DOHH2 (cell line): ENCODE measurements around the gene SLC12A7.

Source experiments
- CTCF ChIP-seq: fragments of 200-600 bp; sonication (generic); IDR thresholded peaks from one replicate; pipeline ENCODE4 v1.5.1; 2014; ENCODE audit warnings: antibody characterized with exemption, mild to moderate bottlenecking, low read depth, low read length; ENCODE audit not compliant: poor library complexity, severe bottlenecking
- EZH2phosphoT487 ChIP-seq: fragments of 200-600 bp; sonication (generic); IDR thresholded peaks from 2 replicates; pipeline ENCODE4 v1.6.1; 2017; ENCODE audit warnings: borderline replicate concordance, mild to moderate bottlenecking, antibody characterized with exemption, low read length, moderate library complexity, mixed read lengths

DNA sequence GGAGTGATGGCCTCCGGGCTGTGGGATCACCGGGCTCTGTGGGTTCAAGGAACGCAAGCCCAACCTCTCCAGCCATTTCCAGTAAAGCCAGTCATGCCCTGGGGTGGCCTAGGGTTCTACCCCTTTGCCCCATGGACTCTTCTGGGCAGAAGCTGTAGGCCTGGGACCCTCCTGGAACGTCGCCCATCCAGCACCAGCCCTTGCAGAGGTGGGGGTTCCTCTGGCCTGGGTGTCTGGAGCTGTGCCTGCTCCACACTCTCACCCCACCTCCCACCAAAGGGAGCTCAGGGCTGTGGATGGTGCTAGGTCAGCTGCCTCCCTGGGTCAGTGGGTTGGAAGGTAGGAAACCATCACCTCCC is 1.4 kb upstream of the SLC12A7 start:
- TF ChIP-seq CTCF (no peak), EZH2phosphoT487 (no peak)
